Endothelial cell (in vitro differentiated cells): Measurements from ENCODE around the gene MTR. TPM values are rescaled to one million over a fixed set of nuclear protein-coding genes. Genes with fewer than 3 reads are reported as not detected.

ENCODE experiments used
- DNase-seq: peaks from one replicate; pipeline ENCODE4 v3.0.0; 2021; ENCODE audit warnings: low spot score
- H3K27ac Mint-ChIP-seq: one replicate; pipeline ENCODE4 v1.8.0; 2021; ENCODE audit warnings: mixed read lengths, inconsistent platforms; ENCODE audit not compliant: unreplicated experiment
- H3K27me3 Mint-ChIP-seq: one replicate; pipeline ENCODE4 v1.8.0; 2021; ENCODE audit warnings: mild to moderate bottlenecking, moderate library complexity, mixed read lengths, inconsistent platforms; ENCODE audit not compliant: unreplicated experiment
- H3K36me3 Mint-ChIP-seq: one replicate; pipeline ENCODE4 v1.8.0; 2021; ENCODE audit warnings: mild to moderate bottlenecking, low read depth, mixed read lengths, inconsistent platforms; ENCODE audit not compliant: unreplicated experiment
- H3K4me1 Mint-ChIP-seq: one replicate; pipeline ENCODE4 v1.8.0; 2021; ENCODE audit warnings: mild to moderate bottlenecking, mixed read lengths, inconsistent platforms; ENCODE audit not compliant: unreplicated experiment
- H3K4me3 Mint-ChIP-seq: one replicate; pipeline ENCODE4 v1.8.0; 2021; ENCODE audit warnings: mild to moderate bottlenecking, mixed read lengths, inconsistent platforms; ENCODE audit not compliant: unreplicated experiment
- H3K9me3 Mint-ChIP-seq: one replicate; pipeline ENCODE4 v1.8.0; 2021; ENCODE audit warnings: mixed read lengths, inconsistent platforms; ENCODE audit not compliant: unreplicated experiment
- total RNA-seq: library from RNA; stranded (reverse); fragmentation: NEBNext Ultra II Directional; extraction: Animal tissue kit (Norgen Biotek cat#: 25700); gene quantifications from one replicate; pipeline ENCODE4 v1.2.1, GENCODE V29; 2021; ENCODE audit not compliant: unreplicated experiment
- TF ChIP-seq, protein P1 (sequence below): fragments of 200-600 bp; sonication (generic); IDR thresholded peaks from one replicate; pipeline ENCODE4 v1.5.0; 2021; ENCODE audit warnings: antibody characterized with exemption; ENCODE audit not compliant: unreplicated experiment

MTR gene
- total RNA-seq, 1 donor from 2014 or later: 44.5 TPM

DNA sequence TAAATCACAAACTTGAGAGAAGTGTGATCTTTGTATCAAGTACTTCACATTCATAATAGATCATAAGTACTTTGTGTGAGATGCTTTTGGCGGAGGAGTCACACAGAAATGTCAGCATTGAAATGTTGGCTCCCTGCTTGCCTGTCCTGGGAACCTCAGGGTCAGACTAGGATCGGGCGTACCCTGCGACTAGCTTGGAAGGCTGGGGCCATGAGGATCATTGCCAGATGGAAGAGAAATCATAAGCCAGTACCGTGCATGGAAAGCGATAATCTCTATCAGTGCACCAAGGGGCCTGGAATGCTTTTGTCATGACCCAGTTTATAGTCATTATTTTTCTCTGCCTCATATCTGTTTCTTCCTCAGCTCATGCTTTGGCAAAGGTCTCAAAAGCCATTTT, 35.5 kb downstream of the MTR start:
- Mint-ChIP-seq H3K36me3 (peaks cover 35% of the 10 kb centered on the region), H3K27ac (no peak overlapping the region), H3K9me3 (no peaks in the 10 kb centered on the region), H3K27me3 (no peaks in the 10 kb centered on the region), H3K4me1 (no peaks in the 10 kb centered on the region), H3K4me3 (no peak overlapping the region)
- DNase-seq: no peak
- TF ChIP-seq, protein P1, sequence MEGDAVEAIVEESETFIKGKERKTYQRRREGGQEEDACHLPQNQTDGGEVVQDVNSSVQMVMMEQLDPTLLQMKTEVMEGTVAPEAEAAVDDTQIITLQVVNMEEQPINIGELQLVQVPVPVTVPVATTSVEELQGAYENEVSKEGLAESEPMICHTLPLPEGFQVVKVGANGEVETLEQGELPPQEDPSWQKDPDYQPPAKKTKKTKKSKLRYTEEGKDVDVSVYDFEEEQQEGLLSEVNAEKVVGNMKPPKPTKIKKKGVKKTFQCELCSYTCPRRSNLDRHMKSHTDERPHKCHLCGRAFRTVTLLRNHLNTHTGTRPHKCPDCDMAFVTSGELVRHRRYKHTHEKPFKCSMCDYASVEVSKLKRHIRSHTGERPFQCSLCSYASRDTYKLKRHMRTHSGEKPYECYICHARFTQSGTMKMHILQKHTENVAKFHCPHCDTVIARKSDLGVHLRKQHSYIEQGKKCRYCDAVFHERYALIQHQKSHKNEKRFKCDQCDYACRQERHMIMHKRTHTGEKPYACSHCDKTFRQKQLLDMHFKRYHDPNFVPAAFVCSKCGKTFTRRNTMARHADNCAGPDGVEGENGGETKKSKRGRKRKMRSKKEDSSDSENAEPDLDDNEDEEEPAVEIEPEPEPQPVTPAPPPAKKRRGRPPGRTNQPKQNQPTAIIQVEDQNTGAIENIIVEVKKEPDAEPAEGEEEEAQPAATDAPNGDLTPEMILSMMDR: no peak

DNA sequence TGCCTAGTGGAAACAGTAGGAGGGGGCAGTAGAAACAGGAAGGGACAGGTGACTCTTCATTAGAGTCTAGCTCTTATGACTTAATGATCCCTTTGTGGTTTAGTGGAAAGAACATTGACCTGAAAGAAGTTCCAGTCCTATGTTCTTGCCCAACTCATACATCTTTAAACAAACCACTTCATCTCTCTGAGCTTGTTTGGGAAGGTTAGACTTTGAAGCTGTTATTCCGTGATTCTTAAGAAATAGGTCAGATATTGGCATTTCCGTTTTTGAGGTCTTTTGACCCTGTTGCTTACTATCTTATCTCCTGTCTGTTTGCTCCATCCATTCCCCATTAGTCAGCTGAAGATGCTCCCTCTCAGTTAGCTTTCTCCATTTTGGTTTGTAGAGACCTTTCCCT, 38.5 kb downstream of the MTR start:
- H3K9me3 Mint-ChIP-seq: no peaks in the 10 kb centered on the region
- no peak for DNase-seq
- H3K4me3 Mint-ChIP-seq: no peak overlapping the region
- H3K36me3 Mint-ChIP-seq: peaks cover 30% of the 10 kb centered on the region
- H3K27ac Mint-ChIP-seq: no peak overlapping the region
- no peaks in the 10 kb centered on the region for H3K27me3 Mint-ChIP-seq
- TF ChIP-seq, protein P1: no peak
- no peaks in the 10 kb centered on the region for H3K4me1 Mint-ChIP-seq

DNA sequence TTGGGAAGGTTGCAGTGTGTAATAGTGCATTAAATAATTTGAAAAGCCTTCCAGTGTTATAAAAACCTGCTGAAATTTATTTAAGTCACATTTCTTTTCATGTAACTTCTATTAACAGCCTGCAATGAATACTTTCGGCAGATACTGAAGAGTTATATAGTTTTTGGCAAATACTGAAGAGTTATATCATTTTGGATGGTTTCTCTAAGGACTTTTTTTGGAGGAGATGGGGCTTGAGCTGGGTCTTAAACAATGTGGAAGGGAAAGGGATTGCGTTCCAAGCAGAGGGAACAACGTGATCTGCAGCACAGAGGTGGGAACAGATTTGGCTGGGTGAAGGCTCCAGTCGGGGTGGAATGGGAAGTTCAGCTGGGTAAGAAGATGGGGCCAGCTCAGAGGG, 39.8 kb downstream of the MTR start:
- H3K27ac Mint-ChIP-seq: no peak overlapping the region
- TF ChIP-seq, protein P1: no peak
- no peaks in the 10 kb centered on the region for H3K27me3 Mint-ChIP-seq
- no peak for DNase-seq
- H3K9me3 Mint-ChIP-seq: no peaks in the 10 kb centered on the region
- H3K4me3 Mint-ChIP-seq: no peak overlapping the region
- H3K4me1 Mint-ChIP-seq: no peaks in the 10 kb centered on the region
- peaks cover 30% of the 10 kb centered on the region for H3K36me3 Mint-ChIP-seq

DNA sequence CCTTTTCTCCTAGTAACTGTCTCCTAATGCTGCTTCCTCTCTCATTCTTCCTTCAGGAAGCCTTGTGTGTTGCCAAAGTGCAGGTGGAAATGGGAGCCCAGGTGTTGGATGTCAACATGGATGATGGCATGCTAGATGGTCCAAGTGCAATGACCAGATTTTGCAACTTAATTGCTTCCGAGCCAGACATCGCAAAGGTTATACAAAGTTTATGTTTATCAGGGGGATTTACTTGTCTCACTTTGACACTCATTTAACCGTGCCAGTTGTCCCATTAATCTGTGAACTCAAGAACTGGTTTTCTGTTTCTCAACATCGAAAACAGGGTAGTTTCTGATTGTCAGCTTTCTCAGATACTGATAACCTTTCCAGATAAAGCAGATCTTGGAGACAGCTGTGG, 40.4 kb downstream of the MTR start:
- DNase-seq: no peak
- Mint-ChIP-seq H3K36me3 (peaks cover 33% of the 10 kb centered on the region), H3K27me3 (no peaks in the 10 kb centered on the region), H3K4me1 (no peaks in the 10 kb centered on the region), H3K4me3 (no peak overlapping the region), H3K27ac (no peak overlapping the region), H3K9me3 (no peaks in the 10 kb centered on the region)
- TF ChIP-seq, protein P1: no peak

DNA sequence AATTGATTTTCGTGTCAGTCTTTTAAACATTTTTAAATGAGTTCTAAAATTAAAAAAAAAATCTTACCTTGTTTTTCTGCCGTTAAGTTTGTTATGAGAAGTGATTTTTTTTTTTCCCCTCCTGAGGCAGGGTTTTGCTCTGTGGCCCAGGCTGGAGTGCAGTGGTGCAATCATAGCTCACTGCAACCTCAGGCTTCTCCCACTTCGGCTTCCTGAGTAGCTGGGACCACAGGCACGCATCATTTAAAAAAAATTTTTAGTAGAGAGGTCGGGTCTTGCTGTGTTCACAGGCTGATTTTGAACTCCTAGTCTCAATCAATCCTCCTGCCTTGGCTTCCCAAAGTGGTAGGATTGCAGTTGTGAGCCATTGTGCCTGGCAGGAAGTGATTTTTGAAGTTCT, 41.1 kb downstream of the MTR start:
- peaks cover 32% of the 10 kb centered on the region for H3K36me3 Mint-ChIP-seq
- no peaks in the 10 kb centered on the region for H3K27me3 Mint-ChIP-seq
- no peak overlapping the region for H3K27ac Mint-ChIP-seq

More for the DNA sequence above, 41.1 kb downstream of the MTR start:
- TF ChIP-seq, protein P1: no peak
- no peak for DNase-seq
- no peaks in the 10 kb centered on the region for H3K9me3 Mint-ChIP-seq
- no peaks in the 10 kb centered on the region for H3K4me1 Mint-ChIP-seq
- no peak overlapping the region for H3K4me3 Mint-ChIP-seq
